ENCODE measurements around the gene RBM26. TPM values are rescaled to one million over a fixed set of nuclear protein-coding genes. Genes with fewer than 3 reads are reported as not detected.

RBM26 gene
- total RNA-seq, 4 donors from 2014 or later, result 21.1 to 43.1 (median 26.9) TPM

GRCh38 chr13:79386125-79386826 is 19.8 kb downstream of the RBM26 start:
- TF ChIP-seq POLR2AphosphoS5 (IDR thresholded peaks at IDR 0.05) (no peak), EP300 (IDR thresholded peaks at IDR 0.05) (no peak), POLR2A (IDR thresholded peaks at IDR 0.05) (no peak), CTCF (IDR thresholded peaks at IDR 0.05) (no peak)
- Histone ChIP-seq H3K27ac (no peak overlapping the region), H3K9me3 (no peaks in the 10 kb centered on the region), H3K27me3 (no peaks in the 10 kb centered on the region), H3K36me3 (no peaks in the 10 kb centered on the region), H3K4me1 (peaks cover 0 to 37% (median 0%) of the 10 kb centered on the region in 3 donors), H3K4me3 (no peak overlapping the region)
- no peak for ATAC-seq
- WGBS, 2 donors (ENCODE audit: low coverage in 1 of 2), result 75 to 92% methylated on average over 1 of the region's 1 CpG

- H3K27me3 ChIP-seq, result no peaks in the 10 kb centered on the region
- no peak for ATAC-seq
- 0 to 28% methylated on average over 1 of the region's 1 CpG for WGBS, 2 donors (ENCODE audit: low coverage in 1 of 2)
- TF ChIP-seq POLR2A (IDR thresholded peaks at IDR 0.05) (no peak), CTCF (IDR thresholded peaks at IDR 0.05) (no peak), EP300 (IDR thresholded peaks at IDR 0.05) (no peak), POLR2AphosphoS5 (IDR thresholded peaks at IDR 0.05) (no peak)
- H3K9me3 ChIP-seq, result no peaks in the 10 kb centered on the region
- H3K36me3 ChIP-seq, result no peaks in the 10 kb centered on the region
- no peak overlapping the region for H3K4me3 ChIP-seq
- peaks cover 0 to 37% (median 0%) of the 10 kb centered on the region in 3 donors for H3K4me1 ChIP-seq
- no peak overlapping the region for H3K27ac ChIP-seq
Observed at GRCh38 chr13:79385694-79386093, 20.4 kb downstream of the RBM26 start.

- WGBS, 2 donors (ENCODE audit: low coverage in 1 of 2), result 95 to 96% methylated on average over 3 to 4 of the region's 5 CpGs
- no peak for TF ChIP-seq CTCF (IDR thresholded peaks at IDR 0.05)
- no peaks in the 10 kb centered on the region for H3K36me3 ChIP-seq
- H3K27ac ChIP-seq, result no peak overlapping the region
- no peak for ATAC-seq
- H3K4me3 ChIP-seq, result no peak overlapping the region
- peaks cover 0 to 37% (median 0%) of the 10 kb centered on the region in 3 donors for H3K4me1 ChIP-seq
- H3K9me3 ChIP-seq, result no peaks in the 10 kb centered on the region
- no peaks in the 10 kb centered on the region for H3K27me3 ChIP-seq
Observed at GRCh38 chr13:79384022-79384610, 21.9 kb downstream of the RBM26 start.

- H3K36me3 ChIP-seq, result peaks cover 0 to 9% of the 10 kb centered on the region in 2 donors
- peaks cover 0 to 28% (median 0%) of the 10 kb centered on the region in 3 donors for H3K4me1 ChIP-seq
- H3K4me3 ChIP-seq, result no peak overlapping the region
- no peak overlapping the region for H3K27ac ChIP-seq
- no peaks in the 10 kb centered on the region for H3K9me3 ChIP-seq
- 43 to 60% methylated on average over 1 of the region's 1 CpG for WGBS, 2 donors (ENCODE audit: low coverage in 1 of 2)
- ATAC-seq, result no peak
- no peaks in the 10 kb centered on the region for H3K27me3 ChIP-seq
- TF ChIP-seq CTCF (IDR thresholded peaks at IDR 0.05) (no peak), POLR2AphosphoS5 (IDR thresholded peaks at IDR 0.05) (no peak), POLR2A (IDR thresholded peaks at IDR 0.05) (no peak), EP300 (IDR thresholded peaks at IDR 0.05) (no peak)
Observed at GRCh38 chr13:79382545-79383275, 23.3 kb downstream of the RBM26 start.

All from gastroesophageal sphincter (tissue), 4 donors.